HG03045 (cell line): ENCODE measurements around the gene SYK.
"Not testable (repeated sequence)": the region's sequence is repeated elsewhere in the genome, so short reads cannot be mapped to it uniquely, and the experiment has no call there.

Source experiments
- ATAC-seq: cut with Tn5 transposase; IDR thresholded peaks from one replicate; pipeline ENCODE4 v1.9.1; 2021; ENCODE audit warnings: mild to moderate bottlenecking, moderate library complexity; ENCODE audit not compliant: unreplicated experiment

The SYK gene

GRCh38 chr9:90795084-90795483, 6.5 kb upstream of the SYK start:
- no peak for ATAC-seq

DNA sequence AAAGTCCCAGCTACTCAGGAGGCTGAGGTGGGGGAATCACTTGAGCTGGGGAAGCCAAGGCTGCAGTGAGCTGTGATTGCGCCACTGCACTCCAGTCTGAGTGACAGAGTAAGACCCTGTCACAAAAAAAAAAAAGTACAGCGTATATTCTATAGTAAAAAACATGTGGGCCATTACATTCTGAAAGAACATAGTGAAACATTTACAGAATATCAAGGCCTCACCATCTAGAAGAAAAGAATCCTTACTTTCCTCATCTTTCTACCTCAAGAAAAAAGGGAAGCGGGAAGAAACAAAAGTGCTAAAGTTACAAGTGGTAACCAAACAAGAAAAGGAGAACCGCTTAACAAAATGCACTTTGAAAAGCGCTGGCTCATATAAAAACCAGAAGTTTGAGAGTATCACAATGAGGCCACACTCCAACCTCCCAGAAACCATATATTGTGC, 5.7 kb upstream of the SYK start:
- no peak for ATAC-seq

DNA sequence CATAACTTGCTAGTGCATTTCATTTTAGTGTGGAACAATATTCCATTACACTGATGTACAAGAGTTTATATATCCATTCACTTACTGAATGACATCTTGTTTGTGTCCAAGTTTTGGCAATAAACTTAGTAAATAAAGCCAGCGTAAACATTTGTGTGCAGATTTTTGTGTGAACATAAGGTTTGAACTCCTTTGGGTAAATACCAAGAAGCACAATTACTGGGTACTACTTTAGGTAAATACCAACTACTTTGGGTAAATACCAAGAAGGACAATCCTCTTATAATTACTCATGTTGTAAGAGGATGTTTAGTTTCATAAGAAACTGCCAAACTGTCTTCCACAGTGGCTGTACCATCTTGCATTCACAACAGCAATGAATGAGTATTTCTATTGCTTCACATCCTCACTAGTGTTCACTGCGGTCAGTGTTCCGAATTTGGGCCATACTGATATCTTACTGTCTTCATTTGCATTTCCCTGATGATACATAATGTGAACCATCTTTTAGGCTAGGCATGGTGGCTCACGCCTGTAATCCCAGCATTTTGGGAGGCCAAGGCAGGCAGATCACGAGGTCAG, 2.3 kb upstream of the SYK start:
- no peak for ATAC-seq

DNA sequence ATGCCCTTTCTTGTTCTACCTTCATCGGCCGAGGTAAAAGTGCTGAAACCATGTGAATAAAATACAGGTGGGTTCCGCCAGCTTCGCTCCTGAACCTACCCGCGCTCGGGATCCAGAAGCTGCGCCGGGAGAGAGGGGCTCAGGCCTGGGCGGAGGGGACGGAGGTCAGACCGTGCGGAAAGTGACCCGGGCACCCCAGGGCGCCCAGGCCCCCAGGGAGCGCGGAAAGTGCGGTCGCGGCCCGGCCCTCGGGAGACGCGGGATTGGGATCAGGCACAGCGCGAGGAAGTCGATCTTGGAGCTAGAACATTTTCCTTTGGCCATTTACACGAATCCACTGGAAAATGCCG, 329 bp downstream of the SYK start:
- ATAC-seq, result peak; percentile 11

DNA sequence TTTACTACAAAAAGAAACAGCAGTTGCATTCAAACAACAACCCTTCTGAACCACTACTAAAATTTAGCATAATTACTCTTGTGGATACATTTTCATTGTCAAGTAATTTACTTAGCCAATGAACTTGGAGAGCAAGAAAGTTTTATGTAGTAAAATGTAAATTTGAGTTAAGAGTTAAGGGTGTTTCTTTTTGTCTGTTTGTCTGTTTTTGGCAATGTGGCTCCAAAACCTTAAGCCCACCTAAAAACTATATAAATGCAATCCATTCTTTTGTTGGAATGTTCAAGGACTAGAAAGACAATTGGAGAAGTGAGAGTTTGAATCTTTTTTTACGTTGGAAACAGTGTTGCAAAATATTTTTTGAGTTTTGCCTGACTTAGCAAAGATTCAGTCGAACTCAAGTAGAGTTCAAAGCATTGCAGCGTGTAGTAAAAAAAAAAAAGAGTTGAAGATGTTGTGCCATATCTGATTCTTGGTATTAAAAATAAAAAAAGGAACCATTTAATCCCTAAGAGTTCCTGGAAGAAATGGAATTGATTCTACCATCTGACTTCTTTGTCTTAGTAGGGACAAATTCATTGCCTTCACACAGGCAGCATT, 867 bp downstream of the SYK start:
- no peak for ATAC-seq

DNA sequence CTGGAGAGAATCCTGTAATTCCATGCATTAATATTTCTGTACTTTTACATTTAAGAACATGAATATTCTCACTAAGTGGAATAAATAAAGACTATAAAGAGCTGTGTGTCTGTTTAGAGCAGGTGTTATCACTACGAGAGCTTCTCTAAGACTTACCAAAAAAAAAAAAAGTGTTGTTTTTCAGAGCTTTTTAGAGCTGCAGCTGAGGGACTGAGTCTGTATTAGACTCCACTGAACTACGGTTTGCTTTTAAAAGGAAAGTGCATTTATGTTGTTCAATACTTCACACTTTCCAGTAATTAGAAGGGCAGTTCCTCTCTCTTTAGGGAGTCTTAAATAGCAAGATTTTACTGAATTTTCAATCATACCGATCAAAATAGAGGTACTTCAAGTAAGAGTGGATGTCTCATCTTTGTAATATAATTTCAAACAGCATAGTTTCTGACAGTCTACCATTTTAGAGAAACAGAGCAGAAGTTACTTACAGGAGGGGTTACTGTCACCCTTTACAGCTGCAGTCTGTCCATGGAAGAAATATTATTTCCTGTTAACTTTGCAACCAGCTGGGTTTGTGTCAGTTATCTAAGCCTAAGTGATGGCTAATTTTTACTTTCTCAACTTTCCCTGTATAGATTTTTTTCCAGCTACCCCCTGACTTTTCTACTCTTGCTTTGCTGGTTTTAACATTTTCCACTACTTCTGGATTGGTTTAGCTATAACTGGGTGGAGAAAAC, 2.4 kb downstream of the SYK start:
- no peak for ATAC-seq

- no peak for ATAC-seq
Measured at GRCh38 chr9:90805006-90805996, 3.7 kb downstream of the SYK start.

DNA sequence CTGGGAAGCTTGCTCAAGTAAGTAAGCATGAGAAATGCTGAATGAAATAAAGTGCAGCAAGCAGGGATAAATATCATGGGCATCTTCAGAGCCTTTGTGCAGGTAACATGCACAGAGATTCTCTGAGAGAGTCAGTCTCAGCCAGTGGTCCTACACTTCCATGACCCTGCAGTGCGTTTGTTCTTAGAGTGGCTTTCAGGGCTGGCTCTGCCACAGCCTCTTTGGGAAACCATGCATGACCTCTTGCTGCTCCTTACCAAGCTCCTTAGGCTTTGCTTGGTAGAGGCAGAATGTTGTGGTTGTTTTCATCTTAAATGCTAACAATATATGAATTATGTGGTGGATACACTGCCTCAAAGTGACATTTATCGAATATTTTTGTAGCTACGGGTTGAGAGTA, 5.4 kb downstream of the SYK start:
- no peak for ATAC-seq

GRCh38 chr9:90808398-90808797, 6.8 kb downstream of the SYK start:
- no peak for ATAC-seq

GRCh38 chr9:90808890-90809685, 7.5 kb downstream of the SYK start:
- no peak for ATAC-seq

- no peak for ATAC-seq
Measured at GRCh38 chr9:90810691-90811090, 9.1 kb downstream of the SYK start.

- ATAC-seq, result no peak
Measured at GRCh38 chr9:90813046-90813445, 11.4 kb downstream of the SYK start.

DNA sequence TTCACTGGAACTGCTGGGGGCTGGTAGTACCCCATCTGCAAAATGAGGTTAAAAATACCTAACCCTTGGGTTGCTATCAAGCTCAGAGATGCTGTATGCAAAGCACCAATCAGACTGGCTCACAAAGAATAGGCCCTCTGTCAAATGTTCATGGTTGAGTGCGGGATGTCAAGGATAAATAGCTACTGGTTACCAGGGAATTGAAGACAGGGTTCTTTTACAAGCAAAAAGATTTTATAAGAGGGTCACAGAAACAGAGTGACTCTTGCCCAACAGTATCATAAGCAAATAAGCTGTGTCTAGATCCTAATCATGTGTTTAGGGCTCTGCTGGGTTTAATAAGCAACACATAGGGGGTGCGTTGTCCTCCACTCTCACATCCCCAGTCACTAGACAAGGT, 11.9 kb downstream of the SYK start:
- ATAC-seq, result no peak

GRCh38 chr9:90814355-90814754, 12.7 kb downstream of the SYK start:
- no peak for ATAC-seq

- no peak for ATAC-seq
Measured at GRCh38 chr9:90815183-90815943, 13.7 kb downstream of the SYK start.

- no peak for ATAC-seq
Measured at GRCh38 chr9:90815944-90816357, 14.3 kb downstream of the SYK start.

- ATAC-seq, result no peak
Measured at GRCh38 chr9:90816690-90817089, 15.1 kb downstream of the SYK start.

GRCh38 chr9:90818279-90818678, 16.7 kb downstream of the SYK start:
- ATAC-seq, result no peak

GRCh38 chr9:90820406-90820805, 18.8 kb downstream of the SYK start:
- ATAC-seq, result not testable (repeated sequence)

DNA sequence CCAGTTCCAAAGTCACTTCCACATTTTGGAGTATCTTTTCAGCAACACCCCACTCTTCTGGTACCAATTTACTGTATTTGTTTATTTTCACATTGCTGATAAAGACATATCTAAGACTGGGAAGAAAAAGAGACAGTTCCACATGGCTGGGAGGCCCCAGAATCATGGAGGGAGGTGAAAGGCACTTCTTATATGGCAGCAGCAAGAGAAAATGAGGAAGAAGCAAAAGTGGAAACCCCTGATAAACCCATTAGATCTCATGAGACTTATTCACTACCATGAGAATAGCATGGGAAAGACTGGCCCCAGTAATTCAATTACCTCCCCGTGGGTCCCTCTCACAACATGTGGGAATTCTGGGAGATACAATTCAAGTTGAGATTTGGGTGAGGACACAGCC, 19.6 kb downstream of the SYK start:
- ATAC-seq, result not testable (repeated sequence)
